ENCODE data around the gene GP9. TPM values are rescaled to one million over a fixed set of nuclear protein-coding genes. Genes with fewer than 3 reads are reported as not detected.

GP9 gene
- total RNA-seq, 4 donors from 2014 or later, result 0.50 TPM; not detected in 3

DNA sequence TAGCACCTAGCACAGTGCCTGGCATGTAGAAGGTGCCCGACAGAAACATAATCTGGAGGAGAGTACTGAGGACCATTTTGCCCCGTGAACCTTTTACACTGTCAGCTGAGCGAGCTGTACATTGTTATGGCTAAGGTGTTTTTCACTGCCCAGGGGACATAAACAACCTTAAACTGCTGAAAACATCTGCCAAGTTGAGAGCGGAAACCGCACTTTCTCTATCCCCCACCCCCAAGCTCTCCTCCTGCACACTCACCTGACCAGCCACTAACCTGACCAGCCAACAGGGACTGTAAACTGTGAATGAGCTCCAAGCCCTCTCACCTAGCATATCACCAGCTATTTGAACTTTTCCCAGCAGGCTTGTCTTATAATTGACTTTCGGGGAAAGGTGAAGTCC, 43.5 kb downstream of the GP9 start:
- Histone ChIP-seq H3K4me3 (no peak overlapping the region), H3K36me3 (peaks cover 0 to 34% (median 15%) of the 10 kb centered on the region in 4 donors), H3K9me3 (no peaks in the 10 kb centered on the region), H3K27me3 (no peaks in the 10 kb centered on the region), H3K27ac (replicated peaks in 1 of 4) (no peak overlapping the region), H3K4me1 (peaks cover 0 to 18% (median 13%) of the 10 kb centered on the region in 4 donors)
- DNase-seq (ENCODE audit: extremely low spot score), result no peak
- TF ChIP-seq POLR2A (IDR thresholded peaks at IDR 0.05; ENCODE audit: low read depth), result no peak
- TF ChIP-seq EP300 (IDR thresholded peaks at IDR 0.05), result no peak
- intact Hi-C loops (cut with DNase I), result no loop called here
- 93% methylated on average over 6 of the region's 6 CpGs for WGBS

DNA sequence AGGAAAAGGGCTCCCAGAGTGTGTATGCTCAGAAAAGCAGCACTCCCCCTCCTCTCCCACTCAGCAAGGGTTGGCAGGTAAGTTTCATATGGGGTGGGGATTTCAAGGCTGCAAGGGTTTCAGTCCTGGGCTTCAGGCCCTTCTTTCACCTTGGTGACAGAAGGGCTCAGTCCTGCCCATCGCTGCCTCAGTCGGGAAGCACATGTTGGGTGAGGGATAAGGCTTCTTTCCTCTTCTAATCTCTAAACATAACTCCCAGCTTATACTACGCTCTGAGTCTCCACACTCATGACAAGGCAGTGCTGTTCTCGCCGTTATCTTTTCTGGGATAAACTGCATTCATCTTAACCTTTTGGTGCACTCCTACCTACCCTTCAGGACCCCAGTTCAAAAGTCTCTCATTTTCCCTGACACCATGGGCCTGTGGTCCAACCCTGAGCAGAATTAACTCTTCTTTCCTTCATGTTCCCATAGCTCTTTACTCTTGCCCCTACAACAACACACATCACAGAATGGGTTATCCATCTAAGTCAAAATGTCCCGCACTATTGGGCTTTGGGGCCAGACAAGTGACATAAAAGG, 44.0 kb downstream of the GP9 start:
- DNase-seq (ENCODE audit: extremely low spot score), result no peak
- TF ChIP-seq POLR2AphosphoS5 (IDR thresholded peaks at IDR 0.05), result no peak
- TF ChIP-seq POLR2A (IDR thresholded peaks at IDR 0.05; ENCODE audit: low read depth), result no peak
- TF ChIP-seq, protein P1, sequence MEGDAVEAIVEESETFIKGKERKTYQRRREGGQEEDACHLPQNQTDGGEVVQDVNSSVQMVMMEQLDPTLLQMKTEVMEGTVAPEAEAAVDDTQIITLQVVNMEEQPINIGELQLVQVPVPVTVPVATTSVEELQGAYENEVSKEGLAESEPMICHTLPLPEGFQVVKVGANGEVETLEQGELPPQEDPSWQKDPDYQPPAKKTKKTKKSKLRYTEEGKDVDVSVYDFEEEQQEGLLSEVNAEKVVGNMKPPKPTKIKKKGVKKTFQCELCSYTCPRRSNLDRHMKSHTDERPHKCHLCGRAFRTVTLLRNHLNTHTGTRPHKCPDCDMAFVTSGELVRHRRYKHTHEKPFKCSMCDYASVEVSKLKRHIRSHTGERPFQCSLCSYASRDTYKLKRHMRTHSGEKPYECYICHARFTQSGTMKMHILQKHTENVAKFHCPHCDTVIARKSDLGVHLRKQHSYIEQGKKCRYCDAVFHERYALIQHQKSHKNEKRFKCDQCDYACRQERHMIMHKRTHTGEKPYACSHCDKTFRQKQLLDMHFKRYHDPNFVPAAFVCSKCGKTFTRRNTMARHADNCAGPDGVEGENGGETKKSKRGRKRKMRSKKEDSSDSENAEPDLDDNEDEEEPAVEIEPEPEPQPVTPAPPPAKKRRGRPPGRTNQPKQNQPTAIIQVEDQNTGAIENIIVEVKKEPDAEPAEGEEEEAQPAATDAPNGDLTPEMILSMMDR (IDR thresholded peaks at IDR 0.05), result no peak
- TF ChIP-seq EP300 (IDR thresholded peaks at IDR 0.05), result no peak
- H3K4me3 ChIP-seq, result no peak overlapping the region
- H3K4me1 ChIP-seq, result peaks cover 0 to 18% (median 13%) of the 10 kb centered on the region in 4 donors
- H3K27ac ChIP-seq (replicated peaks in 1 of 4), result no peak overlapping the region
- H3K9me3 ChIP-seq, result no peaks in the 10 kb centered on the region
- intact Hi-C loops (cut with DNase I), result no loop called here
- H3K36me3 ChIP-seq, result peaks cover 0 to 39% (median 15%) of the 10 kb centered on the region in 4 donors
- 90% methylated on average over 6 of the region's 6 CpGs for WGBS
- no peaks in the 10 kb centered on the region for H3K27me3 ChIP-seq

DNA sequence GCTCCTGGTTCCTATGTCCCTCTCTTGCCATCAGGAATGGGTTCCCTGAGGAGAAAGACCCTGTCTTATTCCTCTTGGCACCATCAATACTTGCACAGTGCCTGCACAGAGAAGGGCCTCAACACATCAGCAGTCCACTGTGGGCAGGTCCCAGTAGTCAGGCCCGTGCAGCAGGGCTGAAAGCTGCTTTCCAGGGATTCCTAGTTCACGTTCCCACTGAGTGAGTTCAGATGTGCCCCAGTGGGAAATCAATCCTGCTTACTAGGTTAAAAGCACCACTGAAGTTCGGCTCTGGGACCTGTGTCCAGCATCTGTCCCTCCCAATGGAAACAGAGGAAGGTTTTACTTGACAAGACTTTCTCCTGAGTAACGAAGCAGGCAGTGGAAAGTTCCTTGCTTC, 45.3 kb downstream of the GP9 start:
- no peak for TF ChIP-seq EP300 (IDR thresholded peaks at IDR 0.05)
- no peak for TF ChIP-seq POLR2A (IDR thresholded peaks at IDR 0.05; ENCODE audit: low read depth)
- TF ChIP-seq POLR2AphosphoS5 (IDR thresholded peaks at IDR 0.05), result no peak
- TF ChIP-seq, protein P1 (IDR thresholded peaks at IDR 0.05), result no peak
- Histone ChIP-seq H3K9me3 (no peaks in the 10 kb centered on the region), H3K4me3 (no peak overlapping the region), H3K27ac (replicated peaks in 1 of 4) (no peak overlapping the region), H3K27me3 (no peaks in the 10 kb centered on the region), H3K4me1 (peaks cover 0 to 18% (median 13%) of the 10 kb centered on the region in 4 donors), H3K36me3 (peaks cover 0 to 47% (median 17%) of the 10 kb centered on the region in 4 donors)
- no peak for DNase-seq (ENCODE audit: extremely low spot score)
- 80% methylated on average over 3 of the region's 4 CpGs for WGBS
- intact Hi-C loops (cut with DNase I), result no loop called here

DNA sequence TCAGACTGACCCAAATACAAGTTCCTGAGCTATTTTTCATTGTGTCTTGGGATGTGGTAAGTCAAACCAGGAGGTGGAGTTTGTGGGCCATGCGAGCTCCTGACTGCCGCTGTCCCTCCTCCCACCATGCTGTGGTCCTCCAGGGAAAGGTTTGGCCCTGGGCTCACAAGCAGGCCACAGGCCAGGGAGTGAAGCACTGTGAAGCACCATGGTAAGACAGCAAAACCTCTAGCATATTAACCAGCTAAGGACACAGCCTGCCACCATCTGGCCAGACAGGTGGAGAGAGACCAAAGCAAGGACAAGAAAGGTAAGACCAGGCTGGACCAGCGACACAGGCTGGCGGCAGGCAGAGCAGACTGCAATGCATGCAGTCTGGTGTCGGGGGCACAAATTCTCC, 45.7 kb downstream of the GP9 start:
- Histone ChIP-seq H3K4me1 (peaks cover 0 to 18% (median 13%) of the 10 kb centered on the region in 4 donors), H3K4me3 (no peak overlapping the region), H3K27me3 (no peaks in the 10 kb centered on the region), H3K36me3 (peaks cover 0 to 49% (median 17%) of the 10 kb centered on the region in 4 donors), H3K9me3 (no peaks in the 10 kb centered on the region), H3K27ac (replicated peaks in 1 of 4) (no peak overlapping the region)
- TF ChIP-seq EP300 (IDR thresholded peaks at IDR 0.05) (no peak), POLR2AphosphoS5 (IDR thresholded peaks at IDR 0.05) (no peak), POLR2A (IDR thresholded peaks at IDR 0.05; ENCODE audit: low read depth) (no peak)
- TF ChIP-seq, protein P1 (IDR thresholded peaks at IDR 0.05), result no peak
- WGBS, result 86% methylated on average over 5 of the region's 5 CpGs
- intact Hi-C loops (cut with DNase I), result no loop called here
- DNase-seq (ENCODE audit: extremely low spot score), result no peak

DNA sequence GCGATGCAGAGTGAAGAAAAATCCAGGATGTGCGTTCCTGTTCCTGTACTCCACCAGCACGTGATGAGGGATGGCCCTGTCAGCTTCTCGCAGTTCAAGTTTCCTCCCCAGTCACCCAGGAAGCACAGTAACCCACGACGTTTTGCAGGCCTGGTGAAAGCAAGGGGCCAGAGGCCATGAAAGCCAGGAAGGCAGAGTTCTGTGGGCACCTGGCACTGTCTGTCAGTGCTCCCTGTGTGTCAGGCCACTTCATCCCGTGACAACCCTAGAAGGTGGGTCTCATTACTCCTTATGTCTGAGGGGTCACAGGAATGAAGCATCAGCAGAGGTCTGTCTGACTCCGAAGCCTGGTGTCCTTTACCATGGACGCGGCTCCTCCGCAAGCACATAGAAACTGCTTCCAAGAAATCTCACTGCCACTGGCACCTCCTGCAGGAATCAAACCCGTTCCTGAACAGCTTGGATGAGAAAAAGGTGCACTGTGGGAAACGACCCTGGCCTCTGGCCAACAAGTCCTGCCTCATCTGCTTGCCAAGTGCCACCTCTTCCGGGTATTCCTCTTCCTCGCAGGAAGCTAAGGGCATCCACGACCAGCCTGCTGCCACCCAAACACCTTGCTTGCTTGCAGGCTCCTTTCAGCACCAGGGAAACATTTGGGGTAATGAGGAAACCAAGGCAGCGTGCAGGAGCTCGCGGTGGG, 46.4 kb downstream of the GP9 start:
- intact Hi-C loops (cut with DNase I), result no loop called here
- DNase-seq (ENCODE audit: extremely low spot score), result no peak
- no peak overlapping the region for H3K27ac ChIP-seq (replicated peaks in 1 of 4)
- H3K4me1 ChIP-seq, result peaks cover 0 to 18% (median 10%) of the 10 kb centered on the region in 4 donors
- H3K27me3 ChIP-seq, result no peaks in the 10 kb centered on the region
- H3K36me3 ChIP-seq, result peaks cover 0 to 52% (median 15%) of the 10 kb centered on the region in 4 donors
- TF ChIP-seq POLR2AphosphoS5 (IDR thresholded peaks at IDR 0.05), result no peak
- TF ChIP-seq POLR2A (IDR thresholded peaks at IDR 0.05; ENCODE audit: low read depth), result no peak
- no peak for TF ChIP-seq EP300 (IDR thresholded peaks at IDR 0.05)
- TF ChIP-seq, protein P1 (IDR thresholded peaks at IDR 0.05), result no peak
- H3K4me3 ChIP-seq, result no peak overlapping the region
- no peaks in the 10 kb centered on the region for H3K9me3 ChIP-seq
- WGBS, result 76% methylated on average over 17 of the region's 19 CpGs
